Activated naive CD4-positive, alpha-beta T cell treated with anti-CD3 and anti-CD28 coated beads for 36 hours (primary cell): ENCODE results near the gene F13B. TPM values are rescaled to one million over a fixed set of nuclear protein-coding genes. Genes with fewer than 3 reads are reported as not detected.

ENCODE experiments used
- CTCF ChIA-PET: fragments of 350-600 bp; sonication (Branson Sonifier 250); formaldehyde crosslinking; loops from one replicate; lab custom pipeline; 2021; ENCODE audit warnings: antibody characterized with exemption; lab: Charles Lee
- DNase-seq: peaks from one replicate; pipeline ENCODE4 v3.0.0-alpha.2; 2020
- H3K27ac Mint-ChIP-seq: one replicate; pipeline ENCODE4 v1.8.0; 2021; ENCODE audit warnings: mild to moderate bottlenecking, mixed read lengths
- H3K27me3 Mint-ChIP-seq: one replicate; pipeline ENCODE4 v1.8.0; 2021; ENCODE audit warnings: low read depth, mixed read lengths
- H3K36me3 Mint-ChIP-seq: one replicate; pipeline ENCODE4 v1.8.0; 2021; ENCODE audit warnings: low read depth, mixed read lengths
- H3K4me1 Mint-ChIP-seq: one replicate; pipeline ENCODE4 v1.8.0; 2021; ENCODE audit warnings: low read depth, mixed read lengths
- H3K4me3 Mint-ChIP-seq: one replicate; pipeline ENCODE4 v1.8.0; 2021; ENCODE audit warnings: mild to moderate bottlenecking, moderate library complexity, mixed read lengths
- H3K9me3 Mint-ChIP-seq: one replicate; pipeline ENCODE4 v1.8.0; 2021; ENCODE audit warnings: mixed read lengths
- intact Hi-C: fragments of 100-400 bp; cut with micrococcal nuclease; formaldehyde crosslinking; loops from one replicate; pipeline ENCODE4 v1.15.1; 2023
- total RNA-seq, 2 experiments: library from RNA; stranded (reverse); gene quantifications; one replicate each; pipeline ENCODE4 v1.2.3, GENCODE V29; 2021

Gene F13B
- total RNA-seq, 2 experiments from 2014 or later: not detected

DNA sequence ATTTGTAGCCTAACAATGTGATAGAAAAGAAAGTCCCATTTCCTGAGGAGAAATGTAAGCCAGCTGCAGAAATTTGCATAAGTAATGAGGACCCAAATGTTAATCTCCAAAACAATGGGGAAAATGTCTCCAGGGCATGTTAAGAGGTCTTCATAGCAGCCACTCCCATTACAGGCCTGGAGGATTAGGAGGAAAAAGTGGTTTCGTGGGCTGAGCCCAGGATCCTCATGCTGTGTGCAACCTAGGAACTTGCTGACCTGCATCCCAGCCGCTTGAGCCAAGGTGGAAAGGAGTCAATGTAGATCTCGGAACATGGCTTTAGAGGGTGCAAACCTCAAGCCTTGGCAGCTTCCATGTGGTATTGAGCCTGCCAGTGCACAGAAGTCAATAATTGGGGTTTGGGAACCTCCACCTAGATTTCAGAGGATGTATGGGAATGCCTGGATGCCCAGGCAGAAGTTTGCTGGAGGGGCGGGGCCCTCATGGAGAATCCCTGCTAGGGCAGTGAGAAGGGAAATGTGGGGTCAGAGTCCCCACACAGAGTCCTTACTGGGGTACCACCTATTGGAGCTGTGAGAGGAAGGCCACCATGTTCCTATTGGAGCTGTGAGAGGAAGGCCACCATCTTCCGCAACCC is 14.2 kb upstream of the F13B start:
- Mint-ChIP-seq H3K36me3 (peaks cover 14% of the 10 kb centered on the region), H3K9me3 (peaks cover 14% of the 10 kb centered on the region), H3K4me1 (no peaks in the 10 kb centered on the region), H3K27ac (no peak overlapping the region), H3K27me3 (peaks cover 8% of the 10 kb centered on the region), H3K4me3 (no peak overlapping the region)
- no peak for DNase-seq
- intact Hi-C loops: no loop called here
- CTCF ChIA-PET: no interaction called here

DNA sequence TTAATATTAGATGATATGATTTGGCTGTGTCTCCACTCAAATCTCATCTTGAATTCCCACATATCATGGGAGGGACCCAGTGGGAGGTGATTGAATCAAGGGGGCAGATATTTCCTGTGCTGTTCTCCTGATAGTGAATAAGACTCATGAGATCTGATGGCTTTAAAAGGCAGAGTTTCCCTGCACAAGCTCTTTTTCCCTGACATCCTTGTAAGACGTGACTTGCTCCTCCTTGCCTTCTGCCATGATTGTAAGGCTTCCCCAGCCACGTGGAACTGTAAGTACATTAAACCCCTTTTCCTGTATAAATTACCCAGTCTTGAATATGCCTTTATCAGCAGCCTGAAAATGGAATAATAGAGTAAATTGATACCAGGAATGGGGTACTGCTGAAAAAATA is 13.3 kb upstream of the F13B start:
- intact Hi-C loops: no loop called here

DNA sequence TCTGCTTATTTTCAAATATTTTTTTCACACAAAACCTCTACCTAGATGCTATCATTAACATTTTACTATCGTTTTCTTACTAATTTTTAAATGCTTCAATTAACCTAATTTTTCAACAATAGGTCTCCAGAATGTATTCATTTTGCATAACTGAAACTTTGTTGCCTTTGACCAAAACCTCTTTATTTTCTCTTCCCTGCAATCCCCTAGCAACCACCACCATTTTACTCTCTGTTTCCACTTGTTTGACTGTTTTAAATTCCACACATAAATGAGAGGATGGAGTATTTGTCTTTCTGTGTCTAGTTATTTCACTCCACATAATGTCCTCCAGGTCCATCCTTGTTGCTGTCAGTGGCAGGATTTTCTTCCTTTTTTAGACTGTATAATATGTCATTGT is 9.5 kb upstream of the F13B start:
- Mint-ChIP-seq H3K36me3 (peaks cover 4% of the 10 kb centered on the region), H3K4me1 (no peaks in the 10 kb centered on the region), H3K4me3 (no peak overlapping the region), H3K9me3 (peaks cover 10% of the 10 kb centered on the region), H3K27ac (no peak overlapping the region), H3K27me3 (peaks cover 8% of the 10 kb centered on the region)
- DNase-seq: no peak
- intact Hi-C loops: no loop called here
- CTCF ChIA-PET: no interaction called here

More for the DNA sequence above, 13.3 kb upstream of the F13B start:
- Mint-ChIP-seq H3K27ac (no peak overlapping the region), H3K27me3 (peaks cover 8% of the 10 kb centered on the region), H3K4me3 (no peak overlapping the region), H3K9me3 (peaks cover 14% of the 10 kb centered on the region), H3K36me3 (peaks cover 11% of the 10 kb centered on the region), H3K4me1 (no peaks in the 10 kb centered on the region)
- DNase-seq: no peak
- CTCF ChIA-PET: no interaction called here

DNA sequence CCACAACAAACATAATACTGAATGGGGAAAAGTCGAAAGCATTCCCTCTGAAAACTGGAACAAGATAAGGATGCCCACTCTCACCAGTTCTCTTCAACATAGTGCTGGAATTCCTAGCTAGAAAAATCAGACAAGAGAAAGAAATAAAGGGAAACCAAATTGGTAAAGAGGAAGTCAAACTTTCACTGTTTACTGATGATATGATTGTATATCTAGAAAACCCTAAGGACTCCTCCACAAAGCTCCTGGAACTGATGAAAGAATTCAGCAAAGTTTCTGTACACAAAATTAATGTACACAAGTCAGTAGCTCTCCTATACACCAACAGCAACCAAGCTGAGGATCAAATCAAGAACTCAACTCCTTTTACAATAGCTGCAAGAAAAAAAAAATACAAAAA is 6.9 kb upstream of the F13B start:
- Mint-ChIP-seq H3K36me3 (no peaks in the 10 kb centered on the region), H3K4me1 (no peaks in the 10 kb centered on the region), H3K9me3 (peaks cover 2% of the 10 kb centered on the region), H3K27ac (no peak overlapping the region), H3K4me3 (no peak overlapping the region), H3K27me3 (peaks cover 4% of the 10 kb centered on the region)
- DNase-seq: no peak
- intact Hi-C loops: no loop called here
- CTCF ChIA-PET: interaction anchor here (0.7 kb wide), 1 partner anchor 15 kb away, joined by 3 read pairs; no protein-coding TSS in a partner anchor

DNA sequence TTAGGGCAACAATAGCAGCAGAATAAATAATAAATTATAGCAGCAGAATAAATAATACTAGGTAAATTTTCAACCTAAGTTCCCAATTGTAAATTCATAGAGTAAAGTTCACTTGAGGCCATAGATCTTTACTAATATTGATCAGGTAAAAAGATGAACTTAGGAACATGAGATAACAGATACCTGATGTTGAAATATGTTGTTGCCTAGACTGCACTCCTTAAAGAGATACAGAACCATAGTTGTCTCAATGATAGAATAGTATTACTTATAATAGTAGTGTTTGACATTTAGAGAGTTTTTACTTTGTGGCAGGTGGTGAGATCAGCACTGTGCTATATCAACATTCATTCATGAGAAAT is 378 bp upstream of the F13B start:
- no peak overlapping the region for H3K27ac Mint-ChIP-seq
- no peak overlapping the region for H3K4me3 Mint-ChIP-seq
- CTCF ChIA-PET: no interaction called here
- H3K9me3 Mint-ChIP-seq: peaks cover 2% of the 10 kb centered on the region
- no peaks in the 10 kb centered on the region for H3K4me1 Mint-ChIP-seq
- no peak for DNase-seq
- intact Hi-C loops: no loop called here
- H3K36me3 Mint-ChIP-seq: no peaks in the 10 kb centered on the region
- peaks cover 9% of the 10 kb centered on the region for H3K27me3 Mint-ChIP-seq

DNA sequence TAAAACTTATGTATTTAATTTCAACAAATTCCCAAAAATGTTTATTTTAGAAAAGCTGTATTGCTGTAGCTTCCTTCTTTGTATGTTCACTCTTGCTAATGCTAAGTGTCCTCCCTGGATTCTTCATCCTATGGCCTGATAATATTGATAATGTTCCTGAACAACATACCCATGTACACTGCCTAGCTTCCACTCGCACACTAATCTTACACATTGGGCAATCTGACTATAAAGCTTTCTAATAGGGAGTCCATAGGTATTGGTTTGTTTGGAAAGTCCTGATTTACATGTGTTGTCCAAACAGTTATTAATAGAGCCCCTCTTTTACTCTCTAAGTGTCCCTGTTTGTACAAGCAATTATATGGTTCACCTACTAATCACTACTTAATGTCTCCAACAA is 783 bp downstream of the F13B start:
- intact Hi-C loops: no loop called here
- no peak overlapping the region for H3K27ac Mint-ChIP-seq
- no peaks in the 10 kb centered on the region for H3K36me3 Mint-ChIP-seq
- H3K4me3 Mint-ChIP-seq: no peak overlapping the region
- H3K4me1 Mint-ChIP-seq: no peaks in the 10 kb centered on the region
- H3K27me3 Mint-ChIP-seq: peaks cover 9% of the 10 kb centered on the region
- H3K9me3 Mint-ChIP-seq: peaks cover 2% of the 10 kb centered on the region
- CTCF ChIA-PET: no interaction called here
- DNase-seq: no peak

DNA sequence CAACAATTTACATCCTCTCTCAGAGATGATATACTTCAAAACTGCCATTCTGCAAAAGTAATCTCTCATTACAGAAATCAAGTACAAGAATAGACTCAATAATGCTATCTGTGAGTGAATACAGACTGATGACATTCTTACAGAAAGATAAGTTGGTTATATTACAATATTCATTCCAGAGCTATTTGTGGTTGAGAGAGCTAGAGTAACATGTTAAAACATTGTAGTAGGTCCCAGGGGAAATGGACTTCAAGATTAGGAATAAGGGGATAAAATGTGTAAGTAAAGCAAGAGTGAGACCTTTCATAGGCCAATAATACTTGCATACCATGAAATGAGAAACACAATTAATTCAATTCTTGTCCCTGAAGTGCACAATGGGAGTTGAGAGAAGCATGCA is 1.5 kb downstream of the F13B start:
- no peaks in the 10 kb centered on the region for H3K36me3 Mint-ChIP-seq
- no peaks in the 10 kb centered on the region for H3K4me1 Mint-ChIP-seq
- H3K4me3 Mint-ChIP-seq: no peak overlapping the region
- intact Hi-C loops: no loop called here
- peaks cover 9% of the 10 kb centered on the region for H3K27me3 Mint-ChIP-seq
- no peak overlapping the region for H3K27ac Mint-ChIP-seq
- H3K9me3 Mint-ChIP-seq: peaks cover 2% of the 10 kb centered on the region
- CTCF ChIA-PET: no interaction called here
- no peak for DNase-seq

DNA sequence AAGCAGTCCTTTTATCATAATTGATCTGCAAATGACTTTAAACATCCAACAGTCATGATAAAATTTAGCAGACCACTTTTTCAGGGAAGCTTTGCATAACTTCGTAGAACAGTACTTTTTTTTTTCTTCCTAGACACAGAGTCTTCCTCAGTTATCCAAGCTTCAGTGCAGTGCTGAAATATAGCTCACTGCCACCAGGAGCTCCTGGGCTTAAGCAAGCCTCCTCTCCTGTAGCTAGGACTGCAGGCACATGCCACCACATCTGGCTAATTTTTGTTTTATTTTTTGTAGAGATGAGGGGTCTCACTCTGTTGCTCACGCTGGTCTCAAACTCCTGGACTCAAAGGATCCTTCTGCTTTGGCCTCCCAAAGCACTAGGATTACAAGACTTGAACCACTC is 3.8 kb downstream of the F13B start:
- Mint-ChIP-seq H3K4me1 (no peaks in the 10 kb centered on the region), H3K9me3 (no peaks in the 10 kb centered on the region), H3K27ac (no peak overlapping the region), H3K27me3 (peaks cover 8% of the 10 kb centered on the region), H3K36me3 (no peaks in the 10 kb centered on the region), H3K4me3 (no peak overlapping the region)
- CTCF ChIA-PET: interaction anchor here (0.6 kb wide), 1 partner anchor 32 kb away, joined by 3 read pairs; no protein-coding TSS in a partner anchor
- no peak for DNase-seq
- intact Hi-C loops: no loop called here

DNA sequence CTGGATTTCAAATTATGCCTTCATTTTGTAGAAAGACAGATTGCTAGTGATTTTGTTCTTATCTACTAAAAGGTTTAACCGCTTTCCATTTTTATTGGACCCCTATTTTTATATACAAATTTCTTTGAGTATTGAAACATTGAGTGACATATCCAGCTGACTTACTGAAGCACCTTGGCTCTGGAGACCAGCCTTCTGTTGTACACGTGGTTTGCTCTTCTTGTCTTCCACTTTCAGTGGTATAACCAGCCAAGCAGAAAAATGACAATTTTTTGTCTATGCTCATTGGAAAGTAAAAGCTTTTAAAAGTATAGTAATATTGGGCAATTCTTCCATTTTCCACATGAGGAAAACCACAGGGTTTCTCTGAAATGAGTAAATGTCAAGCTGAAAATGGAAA is 4.4 kb downstream of the F13B start:
- intact Hi-C loops: no loop called here
- Mint-ChIP-seq H3K27ac (no peak overlapping the region), H3K4me3 (no peak overlapping the region), H3K27me3 (peaks cover 8% of the 10 kb centered on the region), H3K4me1 (no peaks in the 10 kb centered on the region), H3K36me3 (no peaks in the 10 kb centered on the region), H3K9me3 (no peaks in the 10 kb centered on the region)
- CTCF ChIA-PET: no interaction called here
- DNase-seq: no peak

DNA sequence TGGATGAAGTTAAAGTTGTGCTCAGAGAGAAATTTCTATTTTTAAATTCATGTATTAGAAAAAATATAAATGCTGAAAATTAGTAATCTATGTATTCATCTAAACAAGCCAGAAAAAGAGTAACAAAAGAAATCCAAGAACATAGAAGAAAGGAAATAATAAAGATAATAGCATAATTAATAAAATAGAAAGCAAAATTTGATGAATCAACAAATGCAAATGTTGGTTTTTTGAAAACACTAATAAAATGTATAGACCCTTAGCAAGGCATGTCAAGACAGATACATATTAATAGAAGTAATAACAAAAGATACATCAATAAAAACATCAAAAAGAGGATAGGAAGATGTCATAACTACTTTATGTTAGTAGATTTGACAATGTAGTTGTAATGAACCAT is 18.0 kb downstream of the F13B start:
- no peaks in the 10 kb centered on the region for H3K9me3 Mint-ChIP-seq
- no peaks in the 10 kb centered on the region for H3K4me1 Mint-ChIP-seq
- intact Hi-C loops: no loop called here
- H3K27me3 Mint-ChIP-seq: no peaks in the 10 kb centered on the region
- H3K4me3 Mint-ChIP-seq: no peak overlapping the region
- no peak overlapping the region for H3K27ac Mint-ChIP-seq
- CTCF ChIA-PET: no interaction called here
- H3K36me3 Mint-ChIP-seq: no peaks in the 10 kb centered on the region
- no peak for DNase-seq

DNA sequence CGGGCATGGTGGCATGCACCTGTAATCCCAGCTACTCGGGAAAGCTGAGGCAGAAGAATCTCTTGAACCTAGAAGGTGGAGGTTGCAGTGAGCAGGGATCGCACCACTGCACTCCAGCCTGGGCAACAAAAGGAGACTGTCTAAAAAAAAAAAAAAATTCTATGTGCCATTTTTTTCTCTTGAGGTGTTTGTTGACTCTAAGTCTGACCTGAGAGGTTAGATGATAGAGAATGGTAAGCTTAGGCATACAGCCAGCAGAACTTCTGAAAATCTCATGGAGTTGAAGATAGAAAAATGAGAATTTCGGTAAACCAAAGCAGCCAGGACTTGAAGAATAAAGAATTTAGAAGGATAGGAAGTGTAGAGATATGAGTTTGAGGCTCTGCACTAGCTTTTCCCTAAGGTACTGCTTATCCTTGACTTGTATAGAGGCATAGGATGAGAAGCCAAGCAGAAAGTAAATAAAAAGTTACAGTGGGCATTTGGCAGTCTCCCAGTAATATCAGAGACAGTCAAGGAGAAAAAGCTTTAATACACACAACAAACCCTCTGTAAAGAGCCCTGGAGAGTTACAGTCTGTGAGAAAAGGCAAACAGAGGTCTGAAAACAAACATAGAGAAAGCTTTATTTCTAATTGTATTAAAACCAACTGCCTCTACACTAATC is 24.3 kb downstream of the F13B start:
- Mint-ChIP-seq H3K4me1 (no peaks in the 10 kb centered on the region), H3K27me3 (peaks cover 3% of the 10 kb centered on the region), H3K36me3 (no peaks in the 10 kb centered on the region), H3K27ac (no peak overlapping the region), H3K9me3 (no peaks in the 10 kb centered on the region), H3K4me3 (no peak overlapping the region)
- CTCF ChIA-PET: interaction anchor here (0.6 kb wide), 1 partner anchor 112 kb away, joined by 5 read pairs; no protein-coding TSS in a partner anchor
- no peak for DNase-seq
- intact Hi-C loops: no loop called here

DNA sequence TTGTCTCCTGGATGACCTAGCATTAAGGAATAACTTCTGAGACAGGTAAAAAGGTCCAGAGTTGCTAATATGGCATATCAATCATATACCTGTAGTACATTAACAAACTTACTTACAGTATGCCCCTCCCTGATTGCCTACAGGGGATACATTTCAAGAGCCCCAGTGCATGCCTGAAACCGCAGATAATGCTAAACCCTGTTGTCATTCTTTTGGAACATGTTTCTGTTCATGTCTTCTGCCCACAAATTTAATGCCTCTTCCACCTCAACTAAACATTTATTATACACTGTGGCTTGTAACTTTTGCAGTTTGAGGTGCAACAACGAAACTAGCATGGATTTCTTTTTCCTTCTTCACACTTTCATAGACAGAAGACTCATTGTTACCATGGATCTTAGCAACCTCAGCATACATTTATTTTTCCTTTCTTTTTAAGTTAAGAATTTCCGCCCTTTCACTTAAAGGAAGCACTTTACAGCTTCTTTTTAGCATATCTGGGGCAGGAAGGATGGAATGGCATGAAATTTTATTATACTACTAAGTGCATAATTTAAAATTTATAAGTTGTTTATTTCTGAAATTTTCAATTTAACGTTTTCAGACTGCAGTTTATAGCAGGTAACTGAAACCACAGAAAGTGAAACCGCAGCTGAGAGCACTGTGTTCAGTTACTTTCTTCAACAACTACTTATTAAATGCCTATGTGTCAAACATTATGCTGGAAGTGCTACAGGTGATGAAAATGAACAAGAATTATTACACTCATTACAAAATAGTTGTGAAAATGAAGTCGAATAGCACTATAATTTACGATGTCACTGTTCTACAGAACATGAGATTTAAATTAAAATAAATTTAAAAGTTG is 25.3 kb downstream of the F13B start:
- CTCF ChIA-PET: no interaction called here
- Mint-ChIP-seq H3K36me3 (no peaks in the 10 kb centered on the region), H3K27me3 (peaks cover 4% of the 10 kb centered on the region), H3K27ac (no peak overlapping the region), H3K9me3 (no peaks in the 10 kb centered on the region), H3K4me1 (no peaks in the 10 kb centered on the region), H3K4me3 (no peak overlapping the region)
- intact Hi-C loops: no loop called here
- no peak for DNase-seq
